Epidermal melanocyte (primary cell): ENCODE measurements around the gene PCK1.

ENCODE experiments used
- DNase-seq: peaks from one replicate; pipeline ENCODE4 v3.0.0; 2011; ENCODE audit warnings: low spot score; ENCODE audit not compliant: insufficient read length

Gene PCK1

GRCh38 chr20:57576002-57576401 is 15.1 kb downstream of the PCK1 start:
- no peak for DNase-seq

- DNase-seq, result no peak
These were observed 16.0 kb downstream of the PCK1 start for GRCh38 chr20:57576617-57577550.

GRCh38 chr20:57577679-57578475 is 17.0 kb downstream of the PCK1 start:
- no peak for DNase-seq

GRCh38 chr20:57578476-57579165 is 17.7 kb downstream of the PCK1 start:
- DNase-seq, result no peak

- no peak for DNase-seq
These were observed 18.5 kb downstream of the PCK1 start for GRCh38 chr20:57579331-57579897.

GRCh38 chr20:57579898-57580447 is 19.1 kb downstream of the PCK1 start:
- no peak for DNase-seq

DNA sequence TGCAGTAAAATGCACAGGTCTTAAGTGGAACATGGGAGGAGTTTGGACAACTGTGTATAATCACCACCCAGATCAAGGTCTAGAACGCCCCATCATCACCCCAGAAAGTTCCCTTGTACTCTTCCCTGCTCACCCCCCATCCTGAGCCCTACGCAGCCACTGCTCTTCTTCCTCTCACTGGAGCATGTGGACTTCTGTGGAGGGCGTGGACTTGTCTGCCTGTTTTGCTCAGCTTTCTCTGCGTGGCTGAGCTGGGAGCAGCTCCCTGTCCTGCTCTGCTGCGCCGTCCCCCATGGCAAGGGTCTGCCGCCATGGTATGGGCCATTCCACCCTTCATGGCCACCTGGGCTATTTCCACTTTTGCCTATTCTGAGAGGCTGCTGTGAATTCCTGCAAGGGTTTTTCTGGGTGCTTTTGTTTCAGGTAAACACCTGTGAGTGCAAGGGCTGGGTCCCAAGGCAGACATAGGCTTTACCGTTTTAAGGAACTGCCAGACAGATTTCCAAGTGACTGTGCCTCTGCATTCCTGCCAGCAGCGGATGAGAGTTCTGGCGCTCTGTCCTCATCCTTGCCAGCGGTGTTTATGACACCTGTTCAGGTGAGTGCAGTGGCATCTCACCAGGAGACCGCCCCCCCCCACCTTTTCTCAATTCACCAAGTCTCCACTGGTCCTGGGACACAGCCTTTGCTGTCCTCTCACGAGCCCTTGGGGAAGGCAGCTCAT is 19.7 kb downstream of the PCK1 start:
- DNase-seq, result no peak

- no peak for DNase-seq
These were observed 20.5 kb downstream of the PCK1 start for GRCh38 chr20:57581202-57582028.

DNA sequence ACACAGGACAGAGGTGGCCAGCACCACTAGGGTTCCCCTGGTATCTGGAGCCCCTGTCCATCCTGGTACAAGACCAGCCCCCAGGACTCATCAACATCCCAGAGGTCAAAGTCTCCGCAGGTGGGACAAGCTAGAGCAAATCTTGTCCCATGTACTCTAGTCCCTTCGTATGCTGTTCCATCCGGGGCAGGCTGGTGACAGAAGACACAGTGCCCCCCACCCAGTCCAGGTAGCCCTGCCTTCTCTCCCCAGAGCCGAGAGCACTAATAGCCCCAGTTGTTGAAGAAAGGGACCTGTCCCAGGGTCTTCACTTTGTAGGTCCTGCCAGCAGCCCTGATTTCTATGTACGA is 21.1 kb downstream of the PCK1 start:
- no peak for DNase-seq

GRCh38 chr20:57582432-57583288 is 21.8 kb downstream of the PCK1 start:
- DNase-seq, result no peak

GRCh38 chr20:57583289-57584257 is 22.7 kb downstream of the PCK1 start:
- DNase-seq, result no peak

GRCh38 chr20:57584768-57585461 is 24.0 kb downstream of the PCK1 start:
- no peak for DNase-seq

GRCh38 chr20:57585466-57586213 is 24.7 kb downstream of the PCK1 start:
- no peak for DNase-seq

GRCh38 chr20:57586370-57586793 is 25.5 kb downstream of the PCK1 start:
- no peak for DNase-seq

DNA sequence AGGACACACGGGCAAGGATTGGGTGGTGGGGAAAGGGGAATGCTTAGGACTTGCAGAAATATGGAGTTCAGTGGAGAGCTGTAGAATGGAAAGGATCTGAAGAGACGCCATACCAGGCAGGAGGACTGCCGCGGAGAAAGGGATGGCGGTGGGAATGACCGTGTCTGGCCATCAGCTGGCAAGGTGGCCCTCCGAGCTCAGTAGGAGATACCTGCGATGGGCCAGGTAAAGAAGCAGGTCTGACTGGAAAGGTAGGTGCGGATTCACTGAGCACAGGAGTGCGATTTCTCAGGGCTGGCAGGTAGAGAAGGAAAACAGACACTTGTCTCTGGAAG is 26.0 kb downstream of the PCK1 start:
- no peak for DNase-seq

GRCh38 chr20:57587278-57587988 is 26.5 kb downstream of the PCK1 start:
- no peak for DNase-seq
